ENCODE data around the gene CTNNA3.

The CTNNA3 gene

DNA sequence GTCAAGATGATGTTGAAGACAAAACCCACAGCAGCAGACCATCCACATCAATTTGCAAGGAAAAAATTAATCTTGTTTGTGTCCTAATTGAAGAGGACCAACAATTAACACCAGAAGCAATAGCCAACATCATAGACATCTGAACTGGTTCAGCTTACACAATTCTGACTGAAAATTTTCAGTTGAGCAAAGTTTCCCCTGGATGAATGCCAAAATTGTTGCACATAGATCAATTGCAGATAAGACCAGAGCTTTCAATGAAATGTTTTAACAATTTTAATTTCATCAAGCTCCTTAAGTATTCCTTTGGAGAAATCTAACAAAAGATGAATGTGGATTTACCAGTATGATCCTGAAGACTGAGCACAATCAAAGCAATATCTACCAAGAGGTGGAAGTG is 168.6 kb downstream of the CTNNA3 start:
- Histone ChIP-seq H3K9me3 (ENCODE audit: severe bottlenecking) (no peaks in the 10 kb centered on the region), H3K4me1 (ENCODE audit: insufficient read depth, poor library complexity, severe bottlenecking) (no peaks in the 10 kb centered on the region), H3K4me3 (ENCODE audit: severe bottlenecking) (no peak overlapping the region), H3K27ac (ENCODE audit: poor library complexity, severe bottlenecking) (no peak overlapping the region), H3K36me3 (ENCODE audit: low read depth) (no peaks in the 10 kb centered on the region), H3K27me3 (ENCODE audit: insufficient read depth, poor library complexity, severe bottlenecking) (peaks cover 6% of the 10 kb centered on the region)
- DNase-seq (ENCODE audit: low spot score) (no peak), ATAC-seq (ENCODE audit: low read depth) (no peak)
- TF ChIP-seq, protein P1, sequence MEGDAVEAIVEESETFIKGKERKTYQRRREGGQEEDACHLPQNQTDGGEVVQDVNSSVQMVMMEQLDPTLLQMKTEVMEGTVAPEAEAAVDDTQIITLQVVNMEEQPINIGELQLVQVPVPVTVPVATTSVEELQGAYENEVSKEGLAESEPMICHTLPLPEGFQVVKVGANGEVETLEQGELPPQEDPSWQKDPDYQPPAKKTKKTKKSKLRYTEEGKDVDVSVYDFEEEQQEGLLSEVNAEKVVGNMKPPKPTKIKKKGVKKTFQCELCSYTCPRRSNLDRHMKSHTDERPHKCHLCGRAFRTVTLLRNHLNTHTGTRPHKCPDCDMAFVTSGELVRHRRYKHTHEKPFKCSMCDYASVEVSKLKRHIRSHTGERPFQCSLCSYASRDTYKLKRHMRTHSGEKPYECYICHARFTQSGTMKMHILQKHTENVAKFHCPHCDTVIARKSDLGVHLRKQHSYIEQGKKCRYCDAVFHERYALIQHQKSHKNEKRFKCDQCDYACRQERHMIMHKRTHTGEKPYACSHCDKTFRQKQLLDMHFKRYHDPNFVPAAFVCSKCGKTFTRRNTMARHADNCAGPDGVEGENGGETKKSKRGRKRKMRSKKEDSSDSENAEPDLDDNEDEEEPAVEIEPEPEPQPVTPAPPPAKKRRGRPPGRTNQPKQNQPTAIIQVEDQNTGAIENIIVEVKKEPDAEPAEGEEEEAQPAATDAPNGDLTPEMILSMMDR (IDR thresholded peaks at IDR 0.05; ENCODE audit: poor library complexity, severe bottlenecking) = no peak

DNA sequence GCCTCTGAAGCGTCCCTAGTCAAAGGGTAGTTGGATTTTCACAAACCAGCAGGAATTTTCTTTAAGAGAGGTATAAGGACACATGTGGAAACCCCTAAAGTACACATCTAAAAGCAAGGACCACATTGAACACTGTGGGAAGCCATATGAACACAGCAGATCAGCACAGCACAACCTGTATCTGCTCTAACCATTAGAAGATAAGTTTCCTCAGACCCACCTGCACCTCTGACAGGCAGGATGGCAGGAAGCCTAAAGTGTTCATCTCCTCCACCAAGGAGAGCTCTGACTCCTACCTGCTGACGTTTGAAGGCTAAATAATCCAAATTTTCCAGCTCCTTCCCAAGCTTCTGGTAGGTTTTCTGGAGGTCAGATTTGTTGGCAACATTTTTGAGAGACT is 174.4 kb downstream of the CTNNA3 start:
- Histone ChIP-seq H3K4me1 (ENCODE audit: insufficient read depth, poor library complexity, severe bottlenecking) (no peaks in the 10 kb centered on the region), H3K27ac (ENCODE audit: poor library complexity, severe bottlenecking) (no peak overlapping the region), H3K9me3 (ENCODE audit: severe bottlenecking) (no peaks in the 10 kb centered on the region), H3K36me3 (ENCODE audit: low read depth) (no peaks in the 10 kb centered on the region), H3K4me3 (ENCODE audit: severe bottlenecking) (no peak overlapping the region), H3K27me3 (ENCODE audit: insufficient read depth, poor library complexity, severe bottlenecking) (peaks cover 8% of the 10 kb centered on the region)
- DNase-seq (ENCODE audit: low spot score) = no peak
- ATAC-seq (ENCODE audit: low read depth) = no peak
- TF ChIP-seq, protein P1 (IDR thresholded peaks at IDR 0.05; ENCODE audit: poor library complexity, severe bottlenecking) = no peak

DNA sequence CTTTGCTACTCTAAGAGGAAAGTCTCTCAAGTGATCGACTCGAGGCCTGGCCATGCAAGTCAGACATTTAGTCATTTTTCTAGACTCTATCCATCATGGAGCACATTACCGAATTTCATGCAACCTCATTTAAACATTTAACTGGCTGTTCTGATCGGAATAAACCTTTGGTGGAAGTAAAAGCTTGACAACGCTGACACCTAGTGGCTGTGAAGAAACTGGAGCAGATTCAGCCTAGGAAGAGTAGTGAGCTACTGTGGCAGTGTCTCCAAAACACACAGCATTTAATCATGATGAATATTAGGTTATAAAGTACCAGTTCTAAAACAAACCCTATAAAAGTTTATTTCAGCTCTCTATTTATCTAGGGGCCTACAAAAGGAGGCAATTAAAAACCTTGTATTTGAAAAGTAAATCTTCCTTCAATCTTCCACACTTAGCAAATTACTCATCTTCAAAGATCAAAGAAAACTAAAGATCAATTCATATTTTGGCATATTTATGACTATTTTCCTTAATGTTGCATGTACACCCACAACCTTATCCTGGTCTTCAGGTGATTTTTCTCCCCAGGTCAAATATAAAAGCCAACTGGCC is 175.0 kb downstream of the CTNNA3 start:
- peaks cover 8% of the 10 kb centered on the region for H3K27me3 ChIP-seq (ENCODE audit: insufficient read depth, poor library complexity, severe bottlenecking)
- ATAC-seq (ENCODE audit: low read depth) (peak; percentile 84), DNase-seq (ENCODE audit: low spot score) (no peak)
- no peak overlapping the region for H3K27ac ChIP-seq (ENCODE audit: poor library complexity, severe bottlenecking)
- no peaks in the 10 kb centered on the region for H3K9me3 ChIP-seq (ENCODE audit: severe bottlenecking)
- no peaks in the 10 kb centered on the region for H3K4me1 ChIP-seq (ENCODE audit: insufficient read depth, poor library complexity, severe bottlenecking)
- TF ChIP-seq, protein P1 (IDR thresholded peaks at IDR 0.05; ENCODE audit: poor library complexity, severe bottlenecking) = peak; percentile 84
- no peak overlapping the region for H3K4me3 ChIP-seq (ENCODE audit: severe bottlenecking)
- no peaks in the 10 kb centered on the region for H3K36me3 ChIP-seq (ENCODE audit: low read depth)

DNA sequence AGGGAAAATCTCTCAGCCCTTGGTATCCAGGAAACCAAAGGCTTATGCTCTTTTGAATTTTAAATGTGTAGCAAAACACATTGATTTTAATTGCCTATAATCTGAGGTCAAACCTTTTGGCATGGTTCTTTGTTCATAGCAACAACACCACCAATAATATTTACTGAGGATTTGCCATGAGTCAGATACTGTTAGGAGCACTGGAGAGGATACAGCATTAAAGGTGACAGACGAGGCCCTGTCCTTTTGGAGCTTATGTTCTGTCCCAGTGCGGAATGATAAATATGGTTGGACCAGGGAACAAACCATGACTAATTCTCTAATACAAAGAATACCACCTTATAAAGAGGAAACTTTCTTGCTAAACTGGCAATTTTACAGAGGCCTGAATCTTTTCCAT is 176.6 kb downstream of the CTNNA3 start:
- ATAC-seq (ENCODE audit: low read depth) (no peak), DNase-seq (ENCODE audit: low spot score) (no peak)
- Histone ChIP-seq H3K9me3 (ENCODE audit: severe bottlenecking) (no peaks in the 10 kb centered on the region), H3K36me3 (ENCODE audit: low read depth) (no peaks in the 10 kb centered on the region), H3K4me1 (ENCODE audit: insufficient read depth, poor library complexity, severe bottlenecking) (no peaks in the 10 kb centered on the region), H3K27me3 (ENCODE audit: insufficient read depth, poor library complexity, severe bottlenecking) (peaks cover 8% of the 10 kb centered on the region), H3K4me3 (ENCODE audit: severe bottlenecking) (no peak overlapping the region), H3K27ac (ENCODE audit: poor library complexity, severe bottlenecking) (no peak overlapping the region)
- TF ChIP-seq, protein P1 (IDR thresholded peaks at IDR 0.05; ENCODE audit: poor library complexity, severe bottlenecking) = no peak

DNA sequence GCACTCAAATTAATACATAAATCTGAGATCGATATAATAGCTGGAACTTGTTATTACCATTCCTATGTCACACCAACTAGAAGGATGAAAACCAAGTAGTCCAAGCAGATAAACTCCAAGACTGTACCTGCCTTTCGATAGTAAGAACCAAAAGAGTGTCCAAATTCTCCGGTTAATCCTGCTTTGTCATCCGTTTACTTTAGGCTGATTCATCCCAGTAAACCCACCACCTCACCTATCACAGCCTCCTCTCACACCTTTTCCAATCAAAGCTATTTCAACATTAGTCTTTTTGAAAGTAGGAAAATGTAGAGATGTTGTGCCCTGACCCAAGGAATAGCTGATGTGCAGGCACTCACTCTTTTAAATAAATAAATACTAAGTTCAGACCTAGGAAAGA is 177.2 kb downstream of the CTNNA3 start:
- Histone ChIP-seq H3K4me3 (ENCODE audit: severe bottlenecking) (no peak overlapping the region), H3K27me3 (ENCODE audit: insufficient read depth, poor library complexity, severe bottlenecking) (peaks cover 8% of the 10 kb centered on the region), H3K36me3 (ENCODE audit: low read depth) (no peaks in the 10 kb centered on the region), H3K9me3 (ENCODE audit: severe bottlenecking) (no peaks in the 10 kb centered on the region), H3K27ac (ENCODE audit: poor library complexity, severe bottlenecking) (no peak overlapping the region), H3K4me1 (ENCODE audit: insufficient read depth, poor library complexity, severe bottlenecking) (no peaks in the 10 kb centered on the region)
- ATAC-seq (ENCODE audit: low read depth) (no peak), DNase-seq (ENCODE audit: low spot score) (no peak)
- TF ChIP-seq, protein P1 (IDR thresholded peaks at IDR 0.05; ENCODE audit: poor library complexity, severe bottlenecking) = no peak
